Keratinocyte (primary cell): Measurements from ENCODE around the gene SNCB. TPM values are rescaled to one million over a fixed set of nuclear protein-coding genes. Genes with fewer than 3 reads are reported as not detected.

Source experiments
- DNase-seq: peaks from one replicate; pipeline ENCODE4 v3.0.0-alpha.2; 2011; ENCODE audit warnings: low read depth, missing footprints, low spot score
- FAIRE-seq: peaks from 2 replicates; lab custom pipeline; 2011; peaks lifted over from hg19 to GRCh38; lab: Jason Lieb, UNC
- H2AFZ ChIP-seq: 2 replicates; pipeline ENCODE4 v1.6.0; 2012; ENCODE audit warnings: low read length, control low read depth, inconsistent platforms; ENCODE audit not compliant: control insufficient read depth
- H3K27ac ChIP-seq: 2 replicates; pipeline ENCODE4 v1.5.1; 2011; ENCODE audit warnings: low read length; ENCODE audit not compliant: control insufficient read depth, insufficient read depth
- H3K27me3 ChIP-seq: 3 replicates; pipeline ENCODE4 v1.6.0; 2011; ENCODE audit warnings: low read length; ENCODE audit not compliant: control insufficient read depth, insufficient read depth; ENCODE audit errors: extremely low read depth
- H3K36me3 ChIP-seq, 2 experiments: 2 replicates in 1 of 2; 3 replicates in 1 of 2; pipeline ENCODE4 v1.5.1; 2011; ENCODE audit warnings: low read length in 2 of 2, mild to moderate bottlenecking in 1 of 2; ENCODE audit not compliant: control insufficient read depth in 2 of 2, insufficient read depth in 2 of 2; ENCODE audit errors: extremely low read depth in 1 of 2
- H3K4me1 ChIP-seq: 3 replicates; pipeline ENCODE4 v1.5.1; 2011; ENCODE audit warnings: low read length; ENCODE audit not compliant: control insufficient read depth, insufficient read depth; ENCODE audit errors: extremely low read depth
- H3K4me2 ChIP-seq: 3 replicates; pipeline ENCODE4 v1.6.0; 2011; ENCODE audit warnings: low read depth, low read length; ENCODE audit not compliant: control insufficient read depth, insufficient read depth; ENCODE audit errors: extremely low read depth
- H3K4me3 ChIP-seq, 3 experiments: fragments of 200-600 bp in 1 of 3; sonication (generic) in 1 of 3; 2 replicates in 2 of 3; 3 replicates in 1 of 3; pipeline ENCODE4 v1.5.1; 2011 to 2016; ENCODE audit warnings: low read length in 3 of 3, mild to moderate bottlenecking in 3 of 3, control low read depth in 2 of 3, inconsistent platforms in 1 of 3, low read depth in 1 of 3, mixed read lengths in 1 of 3, mixed run types in 1 of 3, moderate library complexity in 1 of 3; ENCODE audit not compliant: control insufficient read depth in 2 of 3, insufficient read depth in 2 of 3; ENCODE audit errors: extremely low read depth in 1 of 3
- H3K79me2 ChIP-seq: 2 replicates; pipeline ENCODE4 v1.6.0; 2012; ENCODE audit warnings: low read length; ENCODE audit not compliant: control insufficient read depth, insufficient read depth
- H3K9ac ChIP-seq: 3 replicates; pipeline ENCODE4 v1.6.0; 2011; ENCODE audit warnings: low read length; ENCODE audit not compliant: control insufficient read depth, insufficient read depth; ENCODE audit errors: extremely low read depth
- H3K9me1 ChIP-seq: 3 replicates; pipeline ENCODE4 v1.6.0; 2011; ENCODE audit warnings: low read length; ENCODE audit not compliant: control insufficient read depth, insufficient read depth; ENCODE audit errors: extremely low read depth
- H3K9me3 ChIP-seq: 2 replicates; pipeline ENCODE4 v1.5.1; 2012; ENCODE audit warnings: low read depth, low read length; ENCODE audit not compliant: control insufficient read depth
- H4K20me1 ChIP-seq: 3 replicates; pipeline ENCODE4 v1.6.0; 2011; ENCODE audit warnings: low read length; ENCODE audit not compliant: control insufficient read depth, insufficient read depth; ENCODE audit errors: extremely low read depth
- EZH2 ChIP-seq: IDR thresholded peaks from one replicate; pipeline ENCODE4 v1.6.1; 2012; ENCODE audit warnings: inconsistent platforms, mild to moderate bottlenecking, low read length, moderate library complexity
- dilution Hi-C: fragments of 300-500 bp; cut with MboI; formaldehyde crosslinking; loops from one replicate; pipeline ENCODE4 v1.7.0; 2020; ENCODE audit warnings: low sequenced_read_pairs; ENCODE audit not compliant: extremely low pct_ligation_motif_present
- polyA plus RNA-seq, 5 experiments: library from polyadenylated mRNA; depleted of rRNA in 3 of 5; stranded (reverse) in 3 of 5; stranded (forward) in 1 of 5; unstranded in 1 of 5; fragments of >200 nt; gene quantifications; 1 replicate in 1 of 5; 2 replicates in 3 of 5; 3 replicates in 1 of 5; pipeline versions ENCODE4 v1.2.1 to v1.2.3, GENCODE V29; 2011 to 2012; ENCODE audit warnings: missing spikeins in 2 of 5, low read depth in 1 of 5, low replicate concordance in 1 of 5
- TF ChIP-seq, protein P1 (sequence below), 3 experiments: IDR thresholded peaks in 1 of 3; conservative IDR thresholded peaks in 1 of 3; optimal IDR thresholded peaks in 1 of 3; 2 replicates in 2 of 3; 3 replicates in 1 of 3; pipeline versions ENCODE3 to v1.5.1; 2011; ENCODE audit warnings: low read length in 3 of 3, mild to moderate bottlenecking in 3 of 3, moderate library complexity in 2 of 3, control low read depth in 1 of 3, inconsistent platforms in 1 of 3; ENCODE audit not compliant: insufficient read depth in 2 of 3; ENCODE audit errors: extremely low read depth in 1 of 3

SNCB gene
- polyA plus RNA-seq, 1 donor (not counting 4 experiments of a cell fraction or from before 2014, with no cell fraction given): 0.69 TPM

DNA sequence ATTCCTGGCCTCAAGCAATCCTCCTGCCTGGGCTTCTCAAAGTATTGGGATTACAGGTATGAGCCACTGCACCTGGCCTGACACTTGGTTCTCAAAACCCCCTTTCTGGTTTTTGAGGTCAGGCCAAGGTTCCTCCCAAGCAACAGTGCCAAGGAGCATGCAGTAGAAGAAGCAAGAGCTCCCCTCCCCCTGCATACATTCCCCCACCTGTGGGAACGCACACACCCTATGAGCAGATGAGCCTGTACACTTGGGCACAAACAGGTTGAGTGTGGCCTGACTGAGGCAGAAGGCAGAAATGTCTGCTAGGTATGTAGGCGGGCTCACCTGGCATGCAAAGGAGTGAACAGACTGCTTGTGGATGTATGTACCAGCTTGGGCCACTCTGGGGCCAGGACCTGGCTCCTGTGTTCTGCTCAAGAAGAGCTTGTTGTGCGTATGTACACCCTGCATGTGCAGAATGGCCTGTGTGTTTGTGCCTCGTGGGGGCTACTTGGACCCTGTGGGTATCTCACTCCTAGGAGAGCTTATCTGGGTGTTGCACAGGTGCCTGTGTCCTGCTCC, 22.1 kb downstream of the SNCB start:
- no peak for DNase-seq
- no peak for FAIRE-seq
- dilution Hi-C loops: no loop called here

DNA sequence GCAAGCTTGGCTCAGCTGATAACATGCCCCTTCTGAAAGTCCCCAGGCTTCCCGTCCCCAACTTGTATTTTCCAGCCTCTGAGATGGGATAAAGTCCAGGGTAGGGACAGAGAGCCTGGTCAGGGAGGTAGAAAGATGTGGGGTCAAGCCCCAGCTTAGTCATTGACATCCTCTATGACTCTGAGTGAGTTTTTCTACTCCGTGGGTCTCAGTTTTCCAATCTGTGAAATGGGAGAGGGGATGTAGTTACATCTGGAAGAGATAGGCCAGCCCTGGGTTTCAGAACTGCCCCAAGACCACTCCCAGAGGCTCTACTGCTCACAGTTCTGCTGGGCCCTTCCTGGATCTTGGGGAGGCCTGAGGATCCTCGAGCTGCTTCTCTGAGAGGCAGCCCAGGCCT, 23.5 kb downstream of the SNCB start:
- Histone ChIP-seq H3K4me2 (no peak overlapping the region), H3K9ac (no peak overlapping the region), H3K36me3 (no peaks in the 10 kb centered on the region), H4K20me1 (no peaks in the 10 kb centered on the region), H3K4me3 (no peak overlapping the region), H3K9me3 (no peaks in the 10 kb centered on the region), H3K27ac (no peak overlapping the region), H3K9me1 (peaks cover 2% of the 10 kb centered on the region), H2AFZ (no peak overlapping the region), H3K4me1 (peaks cover 21% of the 10 kb centered on the region), H3K27me3 (no peaks in the 10 kb centered on the region), H3K79me2 (no peaks in the 10 kb centered on the region)
- dilution Hi-C loops: no loop called here
- DNase-seq (no peak), FAIRE-seq (no peak)
- no peak for TF ChIP-seq EZH2

More for the DNA sequence above, 22.1 kb downstream of the SNCB start:
- H2AFZ ChIP-seq: no peak overlapping the region
- peaks cover 2% of the 10 kb centered on the region for H3K9me1 ChIP-seq
- H3K36me3 ChIP-seq: no peaks in the 10 kb centered on the region
- H3K79me2 ChIP-seq: no peaks in the 10 kb centered on the region
- peaks cover 21% of the 10 kb centered on the region for H3K4me1 ChIP-seq
- no peaks in the 10 kb centered on the region for H3K27me3 ChIP-seq
- no peak overlapping the region for H3K27ac ChIP-seq
- H4K20me1 ChIP-seq: no peaks in the 10 kb centered on the region
- H3K9ac ChIP-seq: no peak overlapping the region
- TF ChIP-seq, protein P1, sequence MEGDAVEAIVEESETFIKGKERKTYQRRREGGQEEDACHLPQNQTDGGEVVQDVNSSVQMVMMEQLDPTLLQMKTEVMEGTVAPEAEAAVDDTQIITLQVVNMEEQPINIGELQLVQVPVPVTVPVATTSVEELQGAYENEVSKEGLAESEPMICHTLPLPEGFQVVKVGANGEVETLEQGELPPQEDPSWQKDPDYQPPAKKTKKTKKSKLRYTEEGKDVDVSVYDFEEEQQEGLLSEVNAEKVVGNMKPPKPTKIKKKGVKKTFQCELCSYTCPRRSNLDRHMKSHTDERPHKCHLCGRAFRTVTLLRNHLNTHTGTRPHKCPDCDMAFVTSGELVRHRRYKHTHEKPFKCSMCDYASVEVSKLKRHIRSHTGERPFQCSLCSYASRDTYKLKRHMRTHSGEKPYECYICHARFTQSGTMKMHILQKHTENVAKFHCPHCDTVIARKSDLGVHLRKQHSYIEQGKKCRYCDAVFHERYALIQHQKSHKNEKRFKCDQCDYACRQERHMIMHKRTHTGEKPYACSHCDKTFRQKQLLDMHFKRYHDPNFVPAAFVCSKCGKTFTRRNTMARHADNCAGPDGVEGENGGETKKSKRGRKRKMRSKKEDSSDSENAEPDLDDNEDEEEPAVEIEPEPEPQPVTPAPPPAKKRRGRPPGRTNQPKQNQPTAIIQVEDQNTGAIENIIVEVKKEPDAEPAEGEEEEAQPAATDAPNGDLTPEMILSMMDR (optimal IDR thresholded peaks at IDR 0.05 in 1 of 3, IDR thresholded peaks at IDR 0.05 in 1 of 3, conservative IDR thresholded peaks at IDR 0.05 in 1 of 3; ENCODE audit: extremely low read depth in 1 of 3, insufficient read depth in 2 of 3, low read length in 3 of 3): no peak
- TF ChIP-seq EZH2: no peak
- no peak overlapping the region for H3K4me3 ChIP-seq
- H3K9me3 ChIP-seq: no peaks in the 10 kb centered on the region
- H3K4me2 ChIP-seq: peak overlapping the region; percentile 27

DNA sequence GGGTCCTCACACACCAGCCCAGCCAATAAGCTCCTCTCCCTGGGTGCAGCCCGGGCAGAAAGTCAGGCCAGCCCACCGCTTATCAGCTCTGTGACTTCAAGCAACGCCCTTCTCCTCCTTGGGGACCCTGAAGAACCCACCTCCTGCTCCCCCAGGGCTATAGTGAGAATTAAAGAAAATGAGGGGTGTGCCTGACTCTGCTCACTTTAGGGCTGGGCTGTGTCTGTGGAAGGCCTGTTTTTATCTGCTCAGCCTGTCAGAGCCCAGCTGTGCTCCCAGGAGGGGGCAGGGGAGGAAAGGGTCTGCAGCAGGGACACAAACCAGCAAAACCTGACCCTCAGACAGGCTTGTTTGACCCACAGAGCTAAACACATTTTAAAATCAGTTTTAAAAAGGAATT, 24.3 kb downstream of the SNCB start:
- no peaks in the 10 kb centered on the region for H3K27me3 ChIP-seq
- no peak for TF ChIP-seq EZH2
- TF ChIP-seq, protein P1 (optimal IDR thresholded peaks at IDR 0.05 in 1 of 3, IDR thresholded peaks at IDR 0.05 in 1 of 3, conservative IDR thresholded peaks at IDR 0.05 in 1 of 3; ENCODE audit: extremely low read depth in 1 of 3, insufficient read depth in 2 of 3, low read length in 3 of 3): no peak
- H3K4me1 ChIP-seq: peaks cover 18% of the 10 kb centered on the region
- no peak overlapping the region for H2AFZ ChIP-seq
- H4K20me1 ChIP-seq: no peaks in the 10 kb centered on the region
- DNase-seq: no peak
- no peak overlapping the region for H3K27ac ChIP-seq
- no peak for FAIRE-seq
- no peak overlapping the region for H3K9ac ChIP-seq
- no peaks in the 10 kb centered on the region for H3K36me3 ChIP-seq
- H3K9me3 ChIP-seq: no peaks in the 10 kb centered on the region
- no peak overlapping the region for H3K4me2 ChIP-seq
- dilution Hi-C loops: no loop called here
- H3K4me3 ChIP-seq: no peak overlapping the region
- peaks cover 2% of the 10 kb centered on the region for H3K9me1 ChIP-seq
- H3K79me2 ChIP-seq: no peaks in the 10 kb centered on the region
